NCI-H510A treated with DMSO at 0.1 percent for 48 hours (cell line): ENCODE measurements around the gene ZNF687.

Experiments
- DNase-seq: peaks from one replicate; lab custom pipeline; 2025; lab: John Stamatoyannopoulos, UW

The ZNF687 gene

DNA sequence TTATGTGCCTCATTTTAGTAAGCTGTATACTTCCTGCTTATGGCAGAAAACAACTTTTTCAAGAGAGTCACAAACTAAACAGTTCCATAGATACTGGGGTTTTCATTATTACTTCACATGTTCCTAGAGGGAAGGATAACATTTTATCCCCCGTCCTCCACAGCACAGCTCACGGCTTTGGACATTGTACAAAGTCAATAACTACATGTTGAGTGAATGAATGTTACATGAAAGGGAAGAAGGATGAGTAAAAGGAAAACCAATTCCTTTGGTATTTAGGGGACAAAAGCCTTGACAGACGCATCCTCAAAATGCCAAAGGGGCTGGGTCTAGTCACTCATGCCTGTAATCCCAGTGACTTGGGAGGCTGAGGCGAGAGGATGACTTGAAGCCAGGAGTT, 30.3 kb downstream of the ZNF687 start:
- DNase-seq, result no peak

- DNase-seq, result no peak
Observed at GRCh38 chr1:151312826-151313225, 30.7 kb downstream of the ZNF687 start.

GRCh38 chr1:151313501-151313900, 31.4 kb downstream of the ZNF687 start:
- no peak for DNase-seq

DNA sequence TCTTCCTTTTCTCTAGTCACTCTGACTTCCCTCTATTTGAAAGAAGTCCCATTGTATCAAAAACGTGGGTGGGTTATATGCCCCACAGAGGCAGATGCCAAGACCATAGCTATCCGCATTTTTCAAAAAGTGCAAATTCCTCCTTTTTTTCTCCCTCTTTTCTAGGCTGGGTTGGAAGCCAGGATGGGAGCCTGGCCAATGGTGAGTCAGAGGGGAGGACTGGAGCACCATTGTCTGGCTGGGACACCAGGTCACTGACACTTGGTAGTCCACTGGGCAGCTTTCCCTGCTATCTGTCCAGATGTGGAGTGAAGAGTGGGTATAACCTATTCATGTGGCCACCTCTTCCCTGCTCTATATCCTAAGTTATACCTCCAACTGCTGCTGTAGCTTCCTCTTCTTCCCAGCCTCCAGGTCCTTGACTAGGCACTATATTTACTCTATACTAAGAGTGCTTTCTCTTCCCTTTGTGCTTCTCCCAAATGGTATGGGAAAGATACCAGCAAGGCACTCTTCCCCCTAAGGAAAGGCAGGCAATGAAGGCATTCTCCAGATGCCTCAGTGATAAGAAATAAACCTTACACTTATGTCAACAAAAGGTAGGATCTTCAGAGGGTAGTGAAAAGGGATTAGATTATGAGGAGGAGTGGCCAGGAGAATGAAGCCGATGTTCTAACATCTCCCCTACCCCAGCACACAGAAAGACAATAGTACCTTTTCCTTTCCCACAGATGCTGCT, 32.2 kb downstream of the ZNF687 start:
- no peak for DNase-seq

DNA sequence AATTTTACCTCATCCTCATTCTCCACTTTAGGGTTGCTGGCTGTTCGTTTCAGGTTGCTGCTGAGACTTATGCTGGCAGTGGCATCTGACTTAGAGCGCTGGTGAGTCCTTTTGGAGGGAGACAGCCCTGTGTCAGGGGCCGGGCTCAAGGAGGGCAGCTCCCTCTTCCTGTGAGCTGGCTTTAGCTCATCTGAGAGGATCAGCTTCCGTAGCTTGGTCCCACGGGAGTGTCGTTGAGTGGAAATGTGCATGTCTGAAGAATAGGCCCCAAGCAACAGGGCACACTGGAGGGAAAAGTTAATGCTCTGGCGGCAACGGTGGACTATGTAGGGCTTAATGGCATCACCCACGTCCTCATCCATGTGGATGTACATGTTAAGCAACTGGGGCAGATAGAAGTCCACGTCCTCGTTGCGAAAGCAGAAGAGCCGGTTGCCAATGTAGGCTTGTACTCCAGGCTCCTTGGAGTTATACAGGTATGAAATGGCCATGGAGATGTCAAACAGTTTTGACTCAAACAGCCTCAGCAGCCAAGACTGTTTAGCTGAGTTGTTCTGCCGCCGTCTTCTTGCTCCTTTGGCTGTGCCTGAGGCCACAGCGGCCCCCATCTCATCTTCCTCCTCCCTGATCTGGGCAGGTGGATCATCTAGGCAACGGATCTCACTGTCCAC, 33.6 kb downstream of the ZNF687 start:
- no peak for DNase-seq

DNA sequence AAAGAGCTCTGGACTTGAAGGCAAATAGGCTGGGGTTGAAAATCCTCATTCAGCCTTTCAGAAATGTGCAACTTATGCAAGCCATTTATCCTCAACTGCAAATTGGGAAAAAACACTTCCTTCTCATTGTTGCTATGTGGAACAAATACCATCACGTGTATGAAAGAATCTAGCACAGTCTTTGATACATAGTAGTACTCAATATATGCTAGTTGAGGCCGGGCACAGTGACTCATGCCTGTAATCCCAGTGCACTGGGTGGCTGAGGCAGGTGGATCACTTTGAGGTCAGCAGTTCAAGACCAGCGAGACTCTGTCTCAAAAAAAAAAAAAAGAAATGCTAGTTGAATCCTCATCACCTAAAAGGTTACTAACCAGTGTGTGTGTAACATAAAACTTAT, 36.9 kb downstream of the ZNF687 start:
- DNase-seq, result no peak

DNA sequence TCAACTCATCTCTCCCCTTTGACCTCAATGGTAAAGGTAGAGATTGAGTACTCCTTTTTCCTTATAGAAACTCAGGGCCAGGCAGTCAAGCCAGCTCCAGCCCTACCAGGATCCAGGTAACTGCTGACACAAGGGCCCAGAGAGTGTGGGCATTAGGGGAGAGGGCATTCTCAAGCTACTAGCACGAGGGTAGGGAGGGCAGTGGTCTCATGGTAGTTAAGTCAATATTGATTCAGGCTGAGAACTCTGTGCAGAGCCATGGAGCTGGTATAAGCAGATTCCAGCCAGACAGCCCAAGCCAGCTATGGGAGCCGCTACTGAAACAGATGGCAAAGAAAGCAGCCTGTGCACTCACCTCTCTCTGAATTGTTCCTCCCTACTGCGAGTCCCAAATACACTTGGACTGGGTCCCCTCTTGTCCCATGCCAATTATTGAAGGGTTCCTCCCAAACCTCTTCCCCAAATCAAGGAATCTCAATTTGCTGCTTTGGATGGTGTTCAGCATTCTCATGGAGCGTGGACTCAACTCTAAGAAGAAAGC, 42.4 kb downstream of the ZNF687 start:
- no peak for DNase-seq

DNA sequence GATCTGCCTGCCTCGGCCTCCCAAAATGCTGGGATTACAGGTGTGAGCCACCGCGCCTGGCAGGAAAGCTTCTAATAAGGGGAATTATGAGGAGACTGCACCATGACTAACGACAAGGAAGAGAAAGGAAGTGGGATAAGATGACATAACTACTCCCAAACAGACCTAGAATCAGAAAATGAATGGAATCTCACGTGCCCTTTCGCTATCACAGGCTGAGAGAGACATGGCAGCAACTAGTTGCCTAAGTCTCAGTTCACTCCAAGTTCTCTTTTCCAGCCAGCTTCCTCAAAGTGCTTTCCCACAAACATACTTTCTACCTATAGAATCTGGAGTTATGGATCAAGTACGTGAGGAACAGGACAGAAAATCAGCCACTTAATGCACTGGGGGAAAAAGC, 43.1 kb downstream of the ZNF687 start:
- DNase-seq, result no peak

DNA sequence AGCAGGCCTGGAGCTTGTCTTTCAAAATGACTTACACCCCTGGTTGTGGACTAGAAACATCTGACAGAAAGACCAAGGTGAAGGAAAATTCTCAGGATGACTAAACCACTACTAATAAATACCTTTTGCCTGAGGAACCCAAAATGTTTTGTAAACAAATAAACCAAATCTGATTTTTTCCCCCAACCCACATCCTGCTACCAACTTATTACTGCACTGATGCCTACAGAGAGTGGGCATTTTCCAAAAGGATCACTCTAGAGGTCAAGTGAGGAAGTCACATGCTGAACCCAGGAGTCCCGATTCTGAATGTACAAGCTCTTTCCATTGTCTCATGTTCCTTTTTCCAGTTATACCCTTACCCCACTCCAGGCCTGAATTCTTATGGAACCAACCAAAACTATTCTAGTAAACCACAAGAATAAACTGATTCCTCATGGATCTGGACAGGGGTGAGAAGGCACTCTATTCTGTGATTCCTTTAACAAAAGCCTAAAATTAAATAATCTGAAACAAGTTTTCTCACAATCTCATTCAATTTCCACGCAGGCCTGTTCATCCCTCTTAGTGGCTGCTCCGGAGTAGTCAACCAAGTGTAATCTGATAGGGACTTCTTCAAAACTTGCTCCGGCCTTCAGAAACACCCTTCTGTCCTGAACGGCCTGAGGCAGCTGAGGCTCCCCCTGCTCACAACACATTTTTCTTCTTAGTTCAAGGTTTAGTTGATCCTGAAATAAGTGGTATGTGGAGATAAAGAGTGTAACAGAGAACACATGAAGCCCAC, 43.7 kb downstream of the ZNF687 start:
- DNase-seq, result no peak

DNA sequence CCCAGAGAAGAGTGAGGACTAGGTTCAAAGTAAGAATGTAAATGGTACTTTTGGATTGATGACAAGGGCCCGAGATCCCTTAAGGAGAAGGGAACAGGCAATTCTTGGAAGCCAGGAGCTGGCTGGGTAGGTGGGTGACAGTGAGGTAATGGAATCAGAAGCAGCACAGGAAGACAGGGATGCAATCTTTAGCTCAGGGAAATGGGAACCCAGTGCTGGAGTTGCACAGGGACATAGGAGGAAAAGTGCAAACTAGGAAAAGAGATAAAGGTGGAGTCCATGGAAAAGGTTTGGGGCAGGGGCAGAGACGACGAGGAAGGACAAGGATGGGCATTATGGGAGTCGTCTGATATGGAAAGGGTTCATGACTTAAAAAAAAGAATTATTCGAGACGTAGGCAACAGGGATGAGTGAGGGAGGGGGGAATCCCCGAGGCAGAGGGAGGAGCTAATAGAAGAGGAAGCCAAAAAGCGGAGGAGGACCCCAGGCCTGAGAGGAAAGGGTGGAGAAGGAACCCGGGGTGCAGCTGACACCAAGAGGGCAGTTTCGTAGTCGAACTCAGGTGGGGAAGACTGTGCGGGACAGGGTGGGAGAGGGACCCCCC, 44.6 kb downstream of the ZNF687 start:
- DNase-seq, result no peak

DNA sequence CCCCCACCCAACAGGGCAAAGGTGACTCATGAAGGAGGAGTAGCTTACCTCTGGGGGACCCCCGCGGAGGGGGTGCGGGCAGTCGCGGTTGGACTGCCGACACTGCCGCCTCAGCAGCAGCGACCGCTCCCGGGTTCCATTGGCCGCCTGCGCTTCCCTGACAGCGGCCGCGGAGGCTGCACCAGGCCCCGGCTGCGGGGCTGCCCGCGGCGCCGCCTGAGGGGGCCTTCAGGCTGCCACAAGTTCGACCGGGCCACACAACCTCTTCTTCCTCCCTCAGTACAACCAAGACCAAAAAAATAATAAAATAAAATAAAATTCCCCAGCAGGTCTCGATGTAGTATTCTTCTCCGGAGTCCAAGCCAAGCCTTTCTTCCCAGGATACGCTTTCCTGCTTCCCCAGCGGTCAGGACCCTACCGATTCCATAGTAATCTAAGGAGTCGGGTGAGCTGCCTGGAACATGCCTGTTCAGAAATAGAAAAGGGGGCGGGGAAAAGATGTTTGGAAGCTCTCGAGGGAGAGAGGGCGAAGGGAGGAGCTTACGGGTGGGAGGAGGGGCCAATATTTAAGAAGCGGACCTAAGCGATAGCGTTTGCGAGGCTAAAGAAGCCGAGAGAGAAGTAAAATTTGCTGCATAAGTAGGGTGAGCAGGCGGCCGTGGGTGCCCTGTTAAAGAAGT, 45.3 kb downstream of the ZNF687 start, which contains the start of gene PI4KB:
PI4KB (minus strand) TSS at position 194 of the 680 bp plus-strand sequence. CDS start 10,935 bp downstream, outside the sequence.
- peak; percentile 99 for DNase-seq

GRCh38 chr1:151327903-151328674, 46.0 kb downstream of the ZNF687 start:
- DNase-seq, result peak; percentile 60

DNA sequence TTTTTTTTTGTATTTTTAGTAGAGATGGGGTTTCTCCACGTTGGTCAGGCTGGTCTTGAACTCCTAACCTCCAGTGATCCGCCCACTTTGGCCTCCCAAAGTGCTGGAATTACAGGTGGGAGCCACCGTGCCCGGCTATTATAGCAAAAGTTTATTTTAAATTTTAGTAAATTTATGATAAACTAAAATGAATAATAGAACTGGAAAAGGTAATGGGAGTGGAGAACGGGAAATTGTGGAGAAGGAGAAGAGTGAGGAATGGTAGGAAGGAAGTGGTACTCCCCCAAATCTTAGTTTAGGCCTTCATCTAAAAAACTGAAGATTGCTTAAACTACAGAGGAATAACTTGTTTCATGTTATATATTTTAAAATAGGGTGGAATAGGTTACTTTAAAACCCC, 52.7 kb downstream of the ZNF687 start:
- DNase-seq, result no peak

DNA sequence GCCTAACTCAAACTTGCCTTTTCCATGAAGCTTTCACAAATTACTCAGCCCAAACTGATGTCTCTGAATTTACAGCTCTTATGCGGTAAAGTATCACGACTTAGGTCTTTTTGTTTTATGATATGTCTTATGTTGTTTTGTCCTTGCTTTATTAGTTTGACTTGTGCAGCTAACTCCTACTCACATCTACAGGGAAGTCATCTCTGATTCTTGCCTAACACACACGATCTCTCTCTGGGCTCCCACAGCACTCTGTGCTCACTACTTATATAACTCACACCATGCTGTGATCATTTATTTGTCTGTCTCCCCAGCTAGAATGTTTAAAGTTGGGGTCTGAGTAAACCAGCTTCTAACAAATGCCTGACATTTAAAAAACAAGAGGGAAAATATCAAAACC, 54.5 kb downstream of the ZNF687 start:
- no peak for DNase-seq

GRCh38 chr1:151340870-151341754, 59.0 kb downstream of the ZNF687 start:
- DNase-seq, result peak; percentile 88
